ENCODE data around the gene DMBT1.

DMBT1 gene

GRCh38 chr10:122531261-122531660 is 29.3 kb upstream of the DMBT1 start:
- H3K4me3 ChIP-seq (ENCODE audit: low read depth, low read length) = no peak overlapping the region
- no peak for TF ChIP-seq CTCF (IDR thresholded peaks at IDR 0.05; ENCODE audit: borderline replicate concordance, insufficient read depth, low read depth, low read length)

- TF ChIP-seq CTCF (IDR thresholded peaks at IDR 0.05; ENCODE audit: borderline replicate concordance, insufficient read depth, low read depth, low read length) = no peak
- no peak overlapping the region for H3K4me3 ChIP-seq (ENCODE audit: low read depth, low read length)
Measured at GRCh38 chr10:122531939-122532338, 28.6 kb upstream of the DMBT1 start.

GRCh38 chr10:122532601-122533296 is 27.8 kb upstream of the DMBT1 start:
- no peak for TF ChIP-seq CTCF (IDR thresholded peaks at IDR 0.05; ENCODE audit: borderline replicate concordance, insufficient read depth, low read depth, low read length)

GRCh38 chr10:122537545-122537944 is 23.0 kb upstream of the DMBT1 start:
- H3K4me3 ChIP-seq (ENCODE audit: low read depth, low read length) = no peak overlapping the region
- TF ChIP-seq CTCF (IDR thresholded peaks at IDR 0.05; ENCODE audit: borderline replicate concordance, insufficient read depth, low read depth, low read length) = no peak

More at GRCh38 chr10:122532601-122533296, 27.8 kb upstream of the DMBT1 start:
- H3K4me3 ChIP-seq (ENCODE audit: low read depth, low read length) = no peak overlapping the region

GRCh38 chr10:122541541-122542002 is 19.0 kb upstream of the DMBT1 start:
- no peak overlapping the region for H3K4me3 ChIP-seq (ENCODE audit: low read depth, low read length)
- no peak for TF ChIP-seq CTCF (IDR thresholded peaks at IDR 0.05; ENCODE audit: borderline replicate concordance, insufficient read depth, low read depth, low read length)

- H3K4me3 ChIP-seq (ENCODE audit: low read depth, low read length) = no peak overlapping the region
Measured at GRCh38 chr10:122543676-122544445, 16.7 kb upstream of the DMBT1 start.

More at GRCh38 chr10:122543676-122544445, 16.7 kb upstream of the DMBT1 start:
- TF ChIP-seq CTCF (IDR thresholded peaks at IDR 0.05; ENCODE audit: borderline replicate concordance, insufficient read depth, low read depth, low read length) = no peak
